GM21529 (cell line): ENCODE results near the gene CTRB1.

ENCODE experiments used
- ATAC-seq: cut with Tn5 transposase; IDR thresholded peaks from one replicate; pipeline ENCODE4 v1.9.1; 2021; ENCODE audit not compliant: unreplicated experiment

CTRB1 gene

DNA sequence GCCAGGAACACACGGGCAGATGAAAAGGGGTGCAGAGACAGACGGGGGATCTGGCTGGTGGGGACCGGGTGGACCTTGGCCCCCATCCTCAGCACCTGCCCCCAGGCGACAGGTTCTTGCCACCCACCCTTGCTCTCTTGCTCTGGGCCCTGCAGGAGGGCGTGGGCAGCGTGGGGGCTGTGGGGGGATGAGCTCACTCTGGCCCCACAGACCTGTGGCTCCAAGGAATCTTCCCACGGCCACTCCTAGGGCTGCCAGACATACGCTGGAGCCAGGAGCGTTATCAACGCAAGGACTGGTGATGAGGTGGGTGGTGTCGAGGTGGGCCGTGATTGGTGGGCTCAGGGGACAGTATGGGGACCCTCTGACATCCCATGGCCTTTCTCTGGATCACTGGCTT lies 6.3 kb downstream of the CTRB1 start:
- no peak for ATAC-seq

DNA sequence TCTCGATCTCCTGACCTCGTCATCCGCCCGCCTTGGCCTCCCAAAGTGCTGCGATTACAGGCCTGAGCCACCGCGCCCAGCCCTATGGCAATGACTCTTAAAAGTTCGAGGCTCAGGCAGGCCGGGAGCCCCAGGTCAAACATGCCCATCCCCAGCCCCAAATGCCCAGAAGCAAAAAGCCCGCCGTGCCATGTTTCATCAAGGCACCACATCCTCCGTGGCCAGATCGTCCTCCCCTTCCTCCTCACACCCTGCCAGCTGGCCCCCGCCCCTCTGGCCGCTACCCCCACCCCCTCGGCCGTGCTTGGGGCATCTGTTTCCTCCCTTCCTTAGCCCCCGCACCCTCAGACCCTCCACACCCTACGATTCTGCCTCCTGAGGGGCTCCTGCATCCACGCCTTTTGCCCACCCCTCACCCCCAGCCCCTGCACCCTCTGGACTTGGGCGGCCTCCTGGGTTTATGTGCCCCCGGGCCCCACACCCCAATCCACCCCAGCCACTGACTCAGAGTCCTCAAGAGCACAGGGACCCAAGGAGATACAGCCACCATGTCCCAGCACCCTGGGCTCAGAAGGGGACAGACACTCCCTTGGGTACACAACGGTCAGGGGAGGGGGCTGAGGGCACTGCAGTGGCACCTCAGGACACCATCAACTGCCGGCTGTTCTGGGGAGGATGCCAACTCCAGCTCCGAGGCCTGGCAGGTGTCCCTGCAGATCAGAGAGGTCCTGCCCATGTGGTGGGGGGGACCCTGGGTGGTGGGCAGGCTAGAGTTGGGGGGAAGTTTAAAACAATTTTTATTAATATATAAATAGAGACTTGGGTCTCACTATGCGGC lies 7.1 kb downstream of the CTRB1 start:
- ATAC-seq = no peak

DNA sequence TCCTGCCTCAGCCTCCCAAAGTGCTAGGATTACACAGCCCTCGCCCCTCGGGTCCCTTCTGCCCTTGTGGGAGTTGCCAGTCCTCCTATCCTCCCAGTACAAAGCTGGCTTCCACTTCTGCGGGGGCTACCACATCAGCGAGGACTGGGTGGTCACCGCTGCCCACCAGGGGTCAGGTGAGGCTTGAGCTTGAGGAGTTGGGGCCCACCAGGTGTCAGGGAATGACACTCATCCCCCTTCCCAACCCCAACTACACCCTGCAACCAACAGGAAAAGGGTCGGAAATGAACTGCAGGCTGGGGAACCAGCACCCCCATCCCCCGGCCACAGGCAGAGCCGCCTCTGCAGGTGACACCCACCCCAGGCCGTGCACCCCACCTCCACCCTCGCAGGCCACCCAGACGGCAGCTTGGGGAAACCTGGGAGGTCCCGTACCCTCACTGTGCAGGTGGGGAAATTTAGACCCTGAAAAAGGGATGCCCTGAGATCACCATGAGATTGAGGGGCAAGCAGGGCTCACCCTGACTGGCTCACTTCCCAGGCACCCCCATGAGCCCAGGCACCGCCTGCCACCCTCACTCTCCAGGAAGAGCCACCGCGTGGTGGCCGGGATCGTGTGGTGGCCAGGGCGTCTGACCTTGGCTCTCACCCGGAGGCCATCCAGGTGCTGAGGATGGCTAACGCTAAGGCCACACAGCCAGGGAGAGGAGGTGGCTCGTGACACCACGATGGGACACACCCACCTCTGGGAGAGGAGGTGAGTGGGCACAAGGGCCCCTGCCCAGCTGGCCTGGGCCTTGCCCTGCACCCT lies 8.0 kb downstream of the CTRB1 start:
- ATAC-seq = no peak

DNA sequence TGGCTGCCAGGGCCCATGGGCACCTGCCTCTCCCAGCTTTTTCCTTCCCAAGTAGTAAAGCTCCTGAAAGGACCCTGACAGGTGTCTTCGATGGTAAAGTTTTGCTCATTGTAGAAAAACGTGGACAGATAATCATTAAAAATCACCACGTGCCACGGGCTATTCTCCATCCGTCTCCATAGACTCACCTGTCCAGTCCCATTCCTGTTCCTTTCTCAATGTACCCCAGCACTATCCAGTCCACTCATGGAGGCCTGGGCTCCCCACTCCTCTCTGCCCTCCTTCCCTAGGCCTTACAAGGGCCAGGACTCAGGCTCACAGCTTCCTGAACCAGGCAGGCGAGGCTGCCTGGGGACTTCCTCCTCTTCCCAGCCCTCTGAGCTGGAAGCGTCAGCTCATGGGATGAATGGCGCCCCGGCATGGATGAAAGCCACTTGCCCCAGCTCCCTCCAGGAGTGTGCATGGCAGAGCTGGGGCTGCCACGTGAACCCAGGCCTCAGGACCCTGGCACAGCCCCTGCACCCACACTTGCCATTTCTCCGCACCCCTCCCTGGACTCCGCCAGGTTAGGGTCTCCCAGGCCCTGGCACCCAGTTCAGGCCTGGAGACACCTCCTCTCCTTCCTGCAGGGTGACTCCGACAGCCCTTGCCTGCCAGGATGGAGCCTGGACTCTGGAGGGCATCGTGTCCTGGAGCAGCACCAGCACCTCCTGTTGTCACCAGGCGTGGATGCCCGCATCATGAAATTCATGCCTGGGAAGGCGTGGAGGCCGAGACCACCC lies 8.8 kb downstream of the CTRB1 start:
- ATAC-seq = no peak

DNA sequence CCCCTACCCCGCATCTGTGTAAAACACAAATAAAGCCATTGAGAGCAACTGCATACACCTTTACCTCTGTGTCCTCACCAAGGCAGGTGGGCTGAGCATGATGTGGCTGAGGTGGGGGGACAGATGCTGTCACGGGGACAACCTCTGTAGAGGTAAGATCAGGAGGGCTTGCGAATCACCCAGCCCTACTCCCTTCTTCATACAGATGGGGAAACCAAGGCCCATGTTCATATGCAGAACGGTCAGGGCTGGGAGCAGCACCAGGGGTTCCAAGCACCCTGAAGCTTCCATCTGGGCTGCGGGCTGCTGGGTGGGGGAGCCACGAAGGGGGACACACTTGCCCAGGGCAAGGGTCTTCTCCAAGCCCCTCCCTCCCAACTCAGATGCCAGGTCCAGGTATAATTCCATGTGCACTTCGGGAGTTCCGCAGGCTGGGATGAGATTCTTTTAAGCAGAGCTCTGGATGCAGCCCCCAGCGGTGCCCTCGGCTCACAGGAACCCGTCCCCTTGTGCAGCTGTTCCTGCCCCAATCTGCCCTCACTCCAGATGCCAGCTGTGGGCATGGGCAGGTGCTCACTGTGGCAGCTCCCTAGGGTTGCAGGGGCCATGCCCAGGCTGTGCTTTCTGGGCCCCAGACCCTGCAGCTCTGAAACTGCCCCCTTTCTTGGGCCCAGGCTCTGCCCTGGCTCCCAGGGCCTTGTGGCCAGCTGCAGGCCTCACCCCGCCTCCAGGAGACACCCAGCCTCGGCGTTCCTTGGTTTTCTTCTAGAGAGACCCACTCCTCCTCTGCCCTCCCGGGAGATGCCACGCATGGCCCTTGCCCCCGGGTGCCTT lies 9.6 kb downstream of the CTRB1 start:
- ATAC-seq = no peak

DNA sequence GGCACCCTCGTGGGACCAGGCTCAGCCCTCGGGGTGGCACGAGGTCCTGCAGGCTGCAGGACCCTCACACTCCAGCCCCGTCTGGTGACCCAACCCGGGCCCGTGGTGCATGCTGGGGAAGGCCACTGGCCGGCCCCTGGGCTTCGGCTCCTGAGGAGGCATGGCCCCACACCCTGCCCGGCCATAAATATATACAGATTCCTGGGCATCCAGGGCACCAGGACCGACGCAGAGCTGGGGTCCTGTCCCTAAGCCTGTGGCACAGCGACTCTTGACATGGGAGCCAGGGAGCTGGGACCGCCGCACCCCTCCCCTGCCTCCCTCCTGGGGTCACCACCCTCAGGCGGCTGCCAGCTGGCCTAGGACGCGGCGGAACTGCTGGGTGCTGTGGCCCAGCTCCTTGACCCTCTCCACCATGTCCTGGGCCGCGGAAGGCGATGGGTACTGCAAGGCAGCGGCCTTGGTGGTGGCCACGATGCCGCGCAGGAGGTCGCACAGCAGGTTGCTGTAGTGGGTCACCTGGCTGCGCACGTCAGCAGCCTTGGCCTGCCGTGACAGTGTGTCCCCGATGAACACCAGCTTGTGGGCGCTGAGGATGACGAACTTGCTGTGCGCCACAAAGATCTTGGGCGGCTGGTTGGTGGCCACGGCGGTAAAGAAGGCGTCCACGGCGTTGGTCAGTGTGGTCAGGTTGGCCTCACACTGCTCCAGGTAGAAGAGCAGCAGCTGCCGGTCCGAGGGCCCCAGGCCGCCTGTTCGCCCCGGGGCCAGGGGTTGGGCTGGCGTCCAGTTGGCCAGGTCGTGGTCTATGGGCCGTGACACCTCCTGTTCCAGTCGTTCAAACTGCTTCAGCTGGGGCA lies 10.6 kb downstream of the CTRB1 start:
- no peak for ATAC-seq

DNA sequence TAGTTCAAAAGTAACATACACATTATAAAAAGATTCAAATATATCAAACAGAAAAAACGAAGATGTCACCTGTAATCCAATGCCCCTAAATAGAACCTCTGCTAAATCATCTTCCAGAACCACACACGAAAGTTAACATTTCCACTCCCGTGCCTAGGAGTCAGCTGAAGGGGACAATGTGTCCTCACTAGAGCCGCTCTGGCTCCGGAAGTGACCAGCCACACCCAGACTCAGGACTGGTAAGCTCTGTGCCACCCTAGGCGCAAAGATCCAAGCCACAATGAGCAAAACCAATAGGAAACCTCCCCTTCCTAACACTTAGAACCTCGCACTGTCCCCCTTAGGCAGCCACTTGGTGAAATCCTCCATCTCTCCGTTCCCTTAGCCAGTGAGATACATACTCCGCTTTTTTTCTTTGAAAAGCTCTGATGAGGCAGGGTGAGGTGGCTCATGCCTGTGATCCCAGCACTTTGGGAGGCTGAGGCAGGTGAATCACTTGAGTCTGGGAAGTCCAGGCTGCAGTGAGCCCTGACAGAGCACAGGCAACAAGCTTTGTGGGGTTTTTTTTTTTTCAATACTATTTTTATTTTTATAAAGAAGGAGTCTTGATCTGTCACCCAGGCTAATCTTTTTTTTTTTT lies 11.8 kb downstream of the CTRB1 start:
- no peak for ATAC-seq

DNA sequence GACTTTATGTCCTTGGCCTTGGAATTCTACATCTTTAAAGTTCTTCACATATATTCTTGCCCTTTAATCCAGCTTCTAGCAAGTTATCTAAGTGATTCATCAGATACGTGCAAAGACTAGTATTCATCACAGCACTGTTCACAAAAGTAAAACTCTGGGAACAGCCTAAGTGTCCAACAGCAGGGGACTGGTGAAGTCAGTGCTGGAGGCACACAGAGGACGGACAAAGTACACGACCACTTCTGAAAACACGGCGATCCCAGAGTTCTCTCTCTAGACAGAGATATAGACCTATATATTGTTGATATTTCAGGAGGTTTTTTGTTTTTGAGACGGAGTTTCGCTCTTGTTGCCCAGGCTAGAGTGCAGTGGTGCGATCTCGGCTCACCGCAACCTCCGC lies 12.8 kb downstream of the CTRB1 start:
- ATAC-seq = no peak

DNA sequence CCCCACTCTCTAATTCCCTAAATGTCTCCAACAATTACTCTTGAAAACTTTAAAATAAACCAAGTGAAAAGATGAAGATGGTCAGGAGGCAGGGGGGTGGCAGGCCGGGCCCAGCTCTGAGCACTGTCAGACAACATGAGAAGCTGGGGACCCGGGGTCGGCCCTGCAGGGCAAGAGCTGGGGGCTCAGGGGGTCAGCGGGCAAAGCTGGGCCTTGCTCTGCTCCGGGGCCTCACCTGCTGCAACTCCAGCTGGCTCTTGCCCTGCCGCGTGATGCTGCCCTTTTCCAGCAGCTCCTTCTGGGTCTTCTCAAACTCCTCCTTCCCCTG lies 14.8 kb downstream of the CTRB1 start:
- ATAC-seq = no peak

DNA sequence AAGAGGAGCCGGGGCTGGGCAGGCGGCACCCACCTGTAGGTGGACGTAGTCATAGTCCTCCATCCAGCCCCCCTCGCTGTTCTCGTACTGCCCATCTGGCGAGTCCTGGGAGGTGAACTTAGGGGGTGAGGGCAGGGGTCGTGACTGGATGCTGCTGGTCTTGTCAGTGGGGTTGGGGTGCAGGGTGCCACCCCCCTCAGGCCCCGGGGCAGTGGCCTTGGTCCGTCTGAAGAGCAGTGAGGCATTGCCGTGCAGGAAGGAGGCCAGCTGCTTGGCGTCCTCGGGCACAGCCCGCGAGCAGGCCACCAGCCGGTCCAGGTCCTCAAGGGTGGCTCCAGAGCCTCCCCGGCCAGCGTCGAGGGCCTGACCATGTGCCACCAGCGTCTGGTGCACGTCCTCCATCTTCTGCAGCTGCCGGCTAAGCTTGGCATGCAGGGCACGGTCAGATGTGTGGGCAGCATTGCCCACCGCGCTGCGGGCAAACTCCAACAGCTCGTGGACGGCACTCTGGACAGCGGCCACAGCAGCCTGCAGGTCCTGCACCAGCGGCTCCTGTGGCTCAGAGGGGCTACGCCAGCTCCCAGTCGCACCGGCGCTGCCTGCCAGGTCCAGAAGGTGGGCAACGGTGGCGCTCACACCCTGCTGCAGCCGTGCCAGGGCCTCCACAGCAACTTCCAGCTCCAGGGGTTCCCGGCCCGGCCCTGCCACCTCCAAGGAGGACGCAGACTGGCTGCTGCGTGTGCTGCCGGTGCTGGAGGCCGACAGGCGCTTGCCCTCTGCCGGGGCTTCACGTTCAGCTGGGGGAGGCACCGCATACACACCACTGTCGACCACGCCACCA lies 16.3 kb downstream of the CTRB1 start:
- ATAC-seq = no peak

DNA sequence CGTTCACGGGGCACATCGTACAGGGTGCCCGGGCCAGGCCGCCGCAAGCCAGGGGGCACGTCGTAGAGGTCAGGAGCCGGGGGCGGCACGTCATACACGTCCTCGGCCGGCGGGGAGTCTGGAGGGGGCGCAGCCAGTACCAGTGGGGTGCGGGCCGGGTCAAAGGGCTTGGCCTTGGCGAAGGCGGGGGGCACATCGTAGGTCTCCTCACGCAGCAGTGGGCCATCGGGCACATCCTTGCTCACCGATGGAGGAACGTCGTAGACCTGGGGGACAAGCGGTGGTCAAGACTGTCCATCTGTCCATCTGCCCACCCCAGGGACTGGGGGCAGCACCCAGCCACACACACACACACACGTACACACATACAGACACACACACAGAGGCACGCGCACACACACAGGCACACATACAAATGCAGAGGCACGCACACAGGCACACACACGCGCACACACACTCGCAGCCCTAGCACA lies 17.0 kb downstream of the CTRB1 start:
- no peak for ATAC-seq

DNA sequence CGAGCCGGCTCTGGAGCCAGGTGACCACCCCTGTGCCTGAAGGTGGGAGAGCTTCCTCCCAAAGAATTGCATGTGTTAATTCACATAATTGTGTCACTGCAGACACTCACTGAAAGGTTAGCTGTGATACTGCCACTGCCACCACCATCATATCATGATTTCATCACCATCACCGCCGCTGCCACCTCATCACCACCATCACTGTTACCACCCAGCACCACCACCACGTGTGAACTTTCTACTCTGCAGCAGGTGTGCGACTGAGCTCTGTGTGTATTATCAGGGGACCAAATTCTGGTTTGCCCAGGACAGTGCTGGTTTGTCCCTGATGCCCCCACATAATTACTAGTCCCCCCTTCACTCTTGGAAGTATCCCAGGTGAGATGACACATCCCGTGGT lies 17.4 kb downstream of the CTRB1 start:
- no peak for ATAC-seq

DNA sequence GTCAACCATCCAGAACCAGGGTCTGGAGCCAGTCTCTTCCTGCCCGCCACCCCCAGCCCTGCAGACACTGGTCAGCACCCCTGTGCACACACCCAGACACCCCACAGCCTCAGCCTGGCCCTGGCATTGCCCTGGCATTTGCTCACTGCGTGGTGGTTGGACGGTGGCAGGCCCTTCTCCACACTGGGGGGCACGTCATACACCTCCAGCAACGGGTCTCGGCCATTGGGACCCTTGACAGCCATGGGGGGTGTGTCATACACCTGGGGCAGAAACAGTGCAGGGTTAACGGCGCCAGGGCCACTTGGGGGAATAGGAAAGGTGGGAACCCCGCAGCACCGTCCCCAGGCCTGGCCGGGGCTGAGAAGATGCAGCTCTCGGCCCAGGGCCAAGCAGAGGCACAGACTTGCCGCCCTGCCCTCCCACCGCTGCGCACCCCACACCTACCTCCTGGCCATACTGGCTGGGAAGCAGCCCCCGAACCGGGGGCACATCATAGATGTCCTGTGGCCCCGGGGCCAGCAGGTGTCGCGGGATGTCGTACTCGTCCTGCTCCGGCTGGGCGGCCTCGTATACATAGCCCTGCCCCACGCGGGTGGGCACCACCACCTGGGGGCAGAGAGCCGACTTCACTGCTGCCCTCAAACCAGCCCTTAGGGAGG lies 18.1 kb downstream of the CTRB1 start:
- no peak for ATAC-seq

DNA sequence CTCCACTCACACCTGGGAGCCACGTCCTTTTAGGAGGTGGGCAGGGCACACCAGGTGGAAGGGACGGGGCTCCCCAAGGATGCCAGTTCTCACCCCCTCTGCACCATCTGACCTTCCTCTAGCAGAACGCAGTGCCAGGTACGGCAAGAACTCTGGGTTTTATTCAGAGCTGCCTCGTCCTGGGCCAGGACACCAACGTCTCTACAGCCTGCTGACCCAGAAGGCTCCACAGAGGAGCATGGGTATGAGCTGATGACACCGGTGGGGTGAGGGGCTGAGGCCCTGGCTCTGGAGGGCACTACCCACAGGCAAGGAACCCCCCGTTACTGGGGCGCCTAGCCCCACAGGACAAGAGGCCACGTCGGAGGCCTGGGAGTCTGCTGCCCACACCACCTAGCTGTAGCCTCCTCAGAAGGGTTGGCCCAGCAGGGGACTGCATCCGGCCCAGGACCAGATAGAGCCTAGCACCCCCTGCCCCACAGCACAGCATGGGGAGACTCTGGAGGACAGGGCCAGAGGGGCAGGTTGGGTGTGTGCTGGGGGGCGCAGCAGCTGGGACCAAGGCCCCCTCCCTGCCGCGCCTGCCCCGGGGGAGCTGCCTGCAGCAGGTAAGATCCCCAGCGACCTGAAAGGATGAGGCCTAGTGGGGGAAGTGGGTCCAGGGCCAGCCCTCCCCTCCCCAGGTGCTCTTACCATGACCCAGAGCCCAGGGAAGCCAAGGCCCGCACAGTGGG lies 18.8 kb downstream of the CTRB1 start:
- no peak for ATAC-seq

DNA sequence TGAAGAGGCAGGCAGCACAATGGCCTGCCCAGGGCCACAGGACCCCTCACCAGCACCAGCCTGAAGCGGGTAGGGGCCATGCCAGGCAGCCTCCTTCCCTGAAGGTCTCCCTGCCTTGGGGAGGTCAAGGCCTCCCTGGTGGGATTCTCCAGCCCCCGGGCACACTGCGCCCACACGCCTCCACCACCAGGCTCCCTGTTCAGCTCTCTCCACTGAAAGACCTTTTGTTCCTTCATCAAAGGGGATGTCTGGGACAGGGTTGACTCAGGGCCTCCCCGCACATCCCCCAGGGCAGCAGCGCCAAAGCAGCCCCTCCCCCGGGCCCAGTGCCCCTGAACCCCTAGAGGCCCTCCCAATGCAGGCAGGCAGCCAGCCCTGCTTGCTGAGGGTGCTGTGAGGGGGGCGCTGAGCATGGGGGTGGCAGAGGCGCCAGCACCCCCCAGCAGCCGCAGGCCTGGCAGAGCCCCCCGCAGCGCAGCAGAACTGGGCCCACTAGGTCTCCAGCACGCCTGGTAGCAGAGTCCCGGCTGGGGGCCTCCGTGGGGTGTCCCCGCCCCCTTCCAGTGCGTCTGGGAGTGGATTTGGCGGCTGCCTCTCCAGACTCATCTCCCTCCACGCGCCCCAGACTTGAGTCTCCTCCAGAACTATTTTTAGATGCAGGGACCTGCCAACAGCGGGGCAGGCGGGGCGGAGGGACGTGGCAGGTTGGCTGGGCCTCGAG lies 19.5 kb downstream of the CTRB1 start:
- ATAC-seq = no peak

DNA sequence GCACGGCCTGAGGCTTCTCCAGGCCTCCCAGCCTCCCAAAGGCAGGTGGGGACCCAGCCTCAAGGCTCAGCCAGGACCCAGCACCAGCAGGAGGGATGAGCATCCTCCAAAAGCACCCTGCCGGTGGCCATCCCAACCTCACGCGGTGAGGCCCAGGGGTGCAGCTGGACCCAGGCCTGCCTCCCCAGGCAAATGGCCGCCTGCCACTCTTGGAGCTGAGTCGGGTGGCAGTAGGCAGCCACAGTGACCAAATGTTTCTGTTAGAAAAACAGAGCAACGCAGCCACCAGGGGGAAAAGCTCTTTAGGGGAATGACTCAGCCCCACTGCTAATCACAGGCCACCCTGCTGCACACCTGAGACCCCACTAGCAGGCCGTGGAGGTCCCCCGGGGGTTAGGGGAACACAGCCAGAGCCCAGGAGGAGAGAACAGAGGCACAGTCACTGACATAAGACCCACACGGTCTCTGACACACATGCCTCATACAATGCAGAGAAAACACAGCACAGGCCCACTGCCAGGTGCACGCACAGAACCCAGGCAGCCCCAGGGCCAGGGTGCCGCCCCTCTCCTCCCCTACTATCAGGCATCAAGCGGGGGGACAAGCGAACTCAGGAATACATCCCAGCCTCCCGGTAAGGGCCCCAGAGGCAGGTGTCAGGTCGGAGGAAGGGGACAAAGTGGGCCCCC lies 20.2 kb downstream of the CTRB1 start:
- ATAC-seq = no peak
